Stimulated activated naive B cell treated with anti-CD40 and anti-IgM and Interleukin-4, amounts not matched to agents 10 μg/mL and 1 μg/mL and 100 μg/mL, for 72 hours (primary cell): Measurements from ENCODE around the gene NAALADL2.
"Not testable (repeated sequence)": the region's sequence is repeated elsewhere in the genome, so short reads cannot be mapped to it uniquely, and the experiment has no call there.

ENCODE experiments used
- ATAC-seq, 2 donors: fragments of 150-1000 bp; cut with Tn5 transposase; replicated peaks; 2 replicates each; pipeline ENCODE4 v1.10.0; 2021; ENCODE audit warnings: moderate library complexity in 1 of 2
- DNase-seq: peaks from one replicate; pipeline ENCODE4 v3.0.0; 2021
- H3K27ac Mint-ChIP-seq: one replicate; pipeline ENCODE4 v1.8.0; 2022; ENCODE audit warnings: mild to moderate bottlenecking, mixed read lengths
- H3K27me3 Mint-ChIP-seq, 2 donors: one replicate each; pipeline ENCODE4 v1.8.0; 2022; ENCODE audit warnings: mixed read lengths in 2 of 2
- H3K36me3 Mint-ChIP-seq, 2 donors: one replicate each; pipeline ENCODE4 v1.8.0; 2022; ENCODE audit warnings: mixed read lengths in 2 of 2, mild to moderate bottlenecking in 1 of 2
- H3K4me1 Mint-ChIP-seq, 2 donors: one replicate each; pipeline ENCODE4 v1.8.0; 2022; ENCODE audit warnings: mixed read lengths in 2 of 2, mild to moderate bottlenecking in 1 of 2
- H3K4me3 Mint-ChIP-seq, 2 donors: one replicate each; pipeline ENCODE4 v1.8.0; 2022; ENCODE audit warnings: mild to moderate bottlenecking in 2 of 2, mixed read lengths in 2 of 2, moderate library complexity in 1 of 2
- H3K9me3 Mint-ChIP-seq, 2 donors: one replicate each; pipeline ENCODE4 v1.8.0; 2022; ENCODE audit warnings: mixed read lengths in 2 of 2, mild to moderate bottlenecking in 1 of 2

NAALADL2 gene

DNA sequence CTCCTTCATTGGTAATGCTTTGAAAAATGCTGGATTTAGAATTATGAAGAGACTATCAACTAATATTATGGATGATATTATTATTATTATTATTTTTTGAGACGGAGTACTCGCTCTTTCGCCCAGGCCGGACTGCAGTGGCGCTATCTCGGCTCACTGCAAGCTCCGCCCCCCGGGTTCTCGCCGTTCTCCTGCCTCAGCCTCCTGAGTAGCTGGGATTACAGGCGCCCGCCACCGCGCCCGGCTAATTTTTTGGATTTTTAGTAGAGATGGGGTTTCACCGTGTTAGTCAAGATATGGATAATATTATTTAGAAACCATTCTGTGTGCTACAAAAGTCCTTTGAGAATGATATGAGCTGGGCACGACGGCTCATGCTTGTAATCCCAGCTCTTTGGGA is 512.1 kb downstream of the NAALADL2 start:
- not testable (repeated sequence) for H3K27ac Mint-ChIP-seq, H3K9me3 Mint-ChIP-seq, ATAC-seq, H3K36me3 Mint-ChIP-seq, H3K27me3 Mint-ChIP-seq, H3K4me1 Mint-ChIP-seq, DNase-seq, H3K4me3 Mint-ChIP-seq

- Mint-ChIP-seq H3K9me3 (no peaks in the 10 kb centered on the region), H3K4me3 (no peak overlapping the region), H3K27me3 (no peaks in the 10 kb centered on the region), H3K27ac (no peak overlapping the region), H3K36me3 (no peaks in the 10 kb centered on the region), H3K4me1 (peaks cover 0 to 6% of the 10 kb centered on the region in 2 donors)
- no peak for ATAC-seq
- no peak for DNase-seq
These were observed 515.6 kb downstream of the NAALADL2 start for GRCh38 chr3:175374705-175375104.

GRCh38 chr3:175378348-175378747 is 519.2 kb downstream of the NAALADL2 start:
- Mint-ChIP-seq H3K4me1 (peaks cover 0 to 6% of the 10 kb centered on the region in 2 donors), H3K9me3 (no peaks in the 10 kb centered on the region), H3K27me3 (no peaks in the 10 kb centered on the region), H3K36me3 (no peaks in the 10 kb centered on the region), H3K27ac (no peak overlapping the region), H3K4me3 (no peak overlapping the region)
- DNase-seq (no peak), ATAC-seq (peak in 1 of 2 donors; percentile 49)

- DNase-seq (no peak), ATAC-seq (no peak)
- H3K27me3 Mint-ChIP-seq, result no peaks in the 10 kb centered on the region
- no peak overlapping the region for H3K27ac Mint-ChIP-seq
- no peak overlapping the region for H3K4me3 Mint-ChIP-seq
- H3K9me3 Mint-ChIP-seq, result no peaks in the 10 kb centered on the region
- H3K4me1 Mint-ChIP-seq, result peaks cover 0 to 6% of the 10 kb centered on the region in 2 donors
- no peaks in the 10 kb centered on the region for H3K36me3 Mint-ChIP-seq
These were observed 522.6 kb downstream of the NAALADL2 start for GRCh38 chr3:175381685-175382084.

- no peaks in the 10 kb centered on the region for H3K9me3 Mint-ChIP-seq
- H3K27ac Mint-ChIP-seq, result no peak overlapping the region
- no peak for ATAC-seq
- H3K4me1 Mint-ChIP-seq, result peaks cover 0 to under 1% of the 10 kb centered on the region in 2 donors
- no peak for DNase-seq
- H3K4me3 Mint-ChIP-seq, result no peak overlapping the region
- H3K36me3 Mint-ChIP-seq, result no peaks in the 10 kb centered on the region
- H3K27me3 Mint-ChIP-seq, result no peaks in the 10 kb centered on the region
These were observed 524.2 kb downstream of the NAALADL2 start for GRCh38 chr3:175383371-175383770.

DNA sequence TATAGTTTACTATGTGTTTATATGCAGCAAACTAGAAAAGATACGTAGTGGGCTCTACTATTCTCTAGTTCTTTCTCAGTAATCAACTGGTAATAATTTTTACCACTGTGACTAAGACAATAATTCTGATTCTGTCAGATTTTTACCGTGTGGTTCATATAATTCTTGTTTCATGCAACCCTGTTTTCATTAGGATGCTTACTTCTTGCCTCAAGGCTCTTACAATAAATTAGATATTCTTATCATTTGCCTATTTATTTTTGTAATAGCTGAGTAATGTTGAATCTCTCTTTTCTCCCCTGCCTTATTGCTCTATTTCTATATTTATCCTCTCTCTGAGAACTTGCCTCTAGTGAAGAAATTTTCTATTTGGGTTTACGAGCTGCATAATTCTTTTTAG is 524.7 kb downstream of the NAALADL2 start:
- DNase-seq (no peak), ATAC-seq (no peak)
- H3K4me3 Mint-ChIP-seq, result no peak overlapping the region
- no peaks in the 10 kb centered on the region for H3K4me1 Mint-ChIP-seq
- H3K27ac Mint-ChIP-seq, result no peak overlapping the region
- no peaks in the 10 kb centered on the region for H3K36me3 Mint-ChIP-seq
- H3K27me3 Mint-ChIP-seq, result no peaks in the 10 kb centered on the region
- H3K9me3 Mint-ChIP-seq, result no peaks in the 10 kb centered on the region

DNA sequence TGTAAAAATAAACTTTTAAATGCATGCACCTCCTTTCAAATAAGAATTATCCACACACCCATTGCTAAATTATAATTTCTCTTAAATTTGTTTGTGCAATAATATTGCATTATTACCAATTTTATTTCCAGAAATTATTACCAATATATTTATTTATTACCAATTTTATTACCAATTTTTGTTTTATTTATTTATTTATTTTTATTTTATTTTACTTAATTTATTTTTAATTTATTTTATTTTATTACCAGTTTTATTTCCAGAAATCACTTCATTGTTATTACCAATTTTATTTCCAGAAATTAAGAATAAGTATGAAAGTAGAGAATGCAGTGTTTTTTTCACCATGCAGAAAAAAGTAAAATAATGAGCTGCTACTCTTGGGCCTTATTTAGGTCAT is 525.4 kb downstream of the NAALADL2 start:
- Mint-ChIP-seq H3K9me3 (no peaks in the 10 kb centered on the region), H3K4me1 (no peaks in the 10 kb centered on the region), H3K36me3 (no peaks in the 10 kb centered on the region), H3K4me3 (no peak overlapping the region), H3K27me3 (no peaks in the 10 kb centered on the region), H3K27ac (no peak overlapping the region)
- ATAC-seq, result no peak
- no peak for DNase-seq

GRCh38 chr3:175386630-175387029 is 527.5 kb downstream of the NAALADL2 start:
- H3K4me1 Mint-ChIP-seq, result no peaks in the 10 kb centered on the region

GRCh38 chr3:175389560-175389959 is 530.4 kb downstream of the NAALADL2 start:
- no peak for DNase-seq
- H3K27ac Mint-ChIP-seq, result no peak overlapping the region
- no peak for ATAC-seq
- no peaks in the 10 kb centered on the region for H3K4me1 Mint-ChIP-seq
- H3K9me3 Mint-ChIP-seq, result no peaks in the 10 kb centered on the region
- H3K4me3 Mint-ChIP-seq, result no peak overlapping the region
- no peaks in the 10 kb centered on the region for H3K27me3 Mint-ChIP-seq
- no peaks in the 10 kb centered on the region for H3K36me3 Mint-ChIP-seq

More at GRCh38 chr3:175386630-175387029, 527.5 kb downstream of the NAALADL2 start:
- Mint-ChIP-seq H3K36me3 (no peaks in the 10 kb centered on the region), H3K4me3 (no peak overlapping the region), H3K27me3 (no peaks in the 10 kb centered on the region), H3K27ac (no peak overlapping the region), H3K9me3 (no peaks in the 10 kb centered on the region)
- ATAC-seq, result no peak
- no peak for DNase-seq

DNA sequence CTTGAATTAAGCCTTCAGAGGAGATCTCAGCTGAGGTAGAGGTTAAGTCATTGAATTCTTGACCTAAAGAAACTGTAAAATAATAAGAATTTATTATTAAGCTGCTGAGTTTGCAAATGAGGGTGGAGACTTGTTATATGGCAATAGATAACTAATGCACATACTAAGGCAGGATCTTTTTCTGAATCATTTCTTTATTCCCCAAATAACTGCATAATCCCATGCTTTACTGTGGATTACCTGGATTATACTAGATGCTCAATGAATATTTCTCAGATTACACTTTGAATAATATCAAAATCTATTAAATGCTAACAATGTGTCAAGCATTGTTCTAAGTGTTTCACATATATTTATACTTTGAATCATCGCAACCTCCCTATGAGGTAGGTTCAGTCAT is 532.5 kb downstream of the NAALADL2 start:
- no peak for DNase-seq
- Mint-ChIP-seq H3K4me3 (no peak overlapping the region), H3K27me3 (no peaks in the 10 kb centered on the region), H3K36me3 (no peaks in the 10 kb centered on the region), H3K27ac (no peak overlapping the region), H3K4me1 (no peaks in the 10 kb centered on the region), H3K9me3 (peaks cover 0 to under 1% of the 10 kb centered on the region in 2 donors)
- no peak for ATAC-seq

DNA sequence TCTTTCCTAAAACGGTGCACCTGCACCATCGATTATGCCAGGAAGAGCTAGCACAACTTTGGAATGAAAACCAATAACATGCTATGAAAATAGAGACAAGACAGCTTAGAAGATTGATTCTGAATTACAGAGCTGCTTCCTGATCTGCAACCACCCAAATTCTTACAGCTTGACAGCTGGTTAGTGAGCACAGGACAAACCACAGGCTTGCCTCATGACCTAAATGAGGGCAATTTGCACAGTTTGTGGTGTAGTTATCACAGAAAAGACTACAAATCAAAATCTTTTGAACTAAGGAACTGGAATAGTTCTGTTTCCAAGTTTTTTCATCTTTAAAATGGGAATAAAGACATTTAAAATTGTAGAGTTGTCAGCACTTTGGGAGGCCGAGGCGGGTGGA is 533.5 kb downstream of the NAALADL2 start:
- DNase-seq (no peak), ATAC-seq (no peak)
- Mint-ChIP-seq H3K9me3 (peaks cover 0 to 2% of the 10 kb centered on the region in 2 donors), H3K27me3 (no peaks in the 10 kb centered on the region), H3K4me1 (no peaks in the 10 kb centered on the region), H3K36me3 (no peaks in the 10 kb centered on the region), H3K4me3 (no peak overlapping the region), H3K27ac (no peak overlapping the region)

GRCh38 chr3:175397372-175397771 is 538.2 kb downstream of the NAALADL2 start:
- H3K27ac Mint-ChIP-seq, result no peak overlapping the region
- DNase-seq (no peak), ATAC-seq (no peak)
- H3K4me1 Mint-ChIP-seq, result no peaks in the 10 kb centered on the region
- no peaks in the 10 kb centered on the region for H3K27me3 Mint-ChIP-seq
- peaks cover 0 to 2% of the 10 kb centered on the region in 2 donors for H3K9me3 Mint-ChIP-seq
- H3K36me3 Mint-ChIP-seq, result no peaks in the 10 kb centered on the region
- no peak overlapping the region for H3K4me3 Mint-ChIP-seq

DNA sequence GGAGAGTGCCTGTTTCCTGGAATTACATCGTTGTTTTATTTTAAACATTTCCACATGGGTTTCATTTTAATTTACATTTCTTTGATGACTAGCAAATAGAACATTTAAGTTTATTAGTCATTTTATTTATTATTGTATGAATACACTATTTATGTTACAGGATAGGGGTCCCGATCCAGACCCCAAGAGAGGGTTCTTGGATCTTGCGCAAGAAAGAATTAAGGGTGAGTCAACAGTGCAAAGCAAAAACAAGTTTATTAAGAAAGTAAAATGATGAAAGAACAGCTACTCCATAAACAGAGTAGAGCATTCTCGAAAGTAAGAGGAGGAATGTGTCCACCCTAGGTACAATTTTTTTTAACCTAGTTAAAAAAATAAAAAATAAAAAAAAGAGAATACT is 539.5 kb downstream of the NAALADL2 start:
- no peaks in the 10 kb centered on the region for H3K27me3 Mint-ChIP-seq
- peaks cover 0 to 2% of the 10 kb centered on the region in 2 donors for H3K9me3 Mint-ChIP-seq
- ATAC-seq, result no peak
- H3K27ac Mint-ChIP-seq, result no peak overlapping the region
- H3K4me3 Mint-ChIP-seq, result no peak overlapping the region
- no peak for DNase-seq
- no peaks in the 10 kb centered on the region for H3K4me1 Mint-ChIP-seq
- H3K36me3 Mint-ChIP-seq, result no peaks in the 10 kb centered on the region

DNA sequence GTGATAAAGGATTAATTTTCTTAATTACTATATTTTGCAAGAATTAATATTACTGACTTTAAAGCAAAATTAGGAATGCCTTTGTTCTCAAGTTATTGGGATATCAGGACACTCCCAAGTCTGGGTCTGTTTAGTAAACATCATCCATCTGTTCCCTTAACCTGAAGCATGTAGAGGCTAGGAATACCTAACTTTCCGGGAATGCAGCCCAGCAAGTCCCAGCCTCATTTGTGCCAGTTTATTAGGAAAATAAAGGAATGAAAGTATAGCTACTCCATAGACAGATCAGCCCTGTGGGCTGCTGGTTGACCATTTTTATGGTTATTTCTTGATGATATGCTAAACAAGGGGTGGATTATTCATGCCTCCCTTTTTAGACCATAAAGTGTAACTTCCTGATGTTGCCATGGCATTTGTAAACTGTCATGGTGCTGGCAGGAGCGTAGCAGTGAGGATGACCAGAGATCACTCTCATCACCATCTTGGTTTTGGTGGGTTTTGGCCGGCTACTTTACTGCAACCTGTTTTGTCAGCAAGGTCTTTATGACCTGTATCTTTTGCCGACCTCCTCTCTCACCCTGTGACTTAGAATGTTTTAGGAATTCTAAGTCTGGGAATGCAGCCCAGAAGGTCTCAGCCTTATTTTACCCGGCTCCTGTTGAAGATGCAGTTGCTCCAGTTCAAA is 540.2 kb downstream of the NAALADL2 start:
- Mint-ChIP-seq H3K27me3 (no peaks in the 10 kb centered on the region), H3K4me3 (no peak overlapping the region), H3K9me3 (peaks cover 0 to 2% of the 10 kb centered on the region in 2 donors), H3K27ac (no peak overlapping the region), H3K4me1 (no peaks in the 10 kb centered on the region), H3K36me3 (no peaks in the 10 kb centered on the region)
- DNase-seq (no peak), ATAC-seq (no peak)

GRCh38 chr3:175404027-175404426 is 544.9 kb downstream of the NAALADL2 start:
- Mint-ChIP-seq H3K4me3 (no peak overlapping the region), H3K9me3 (no peaks in the 10 kb centered on the region), H3K36me3 (no peaks in the 10 kb centered on the region), H3K27ac (no peak overlapping the region), H3K27me3 (no peaks in the 10 kb centered on the region), H3K4me1 (no peaks in the 10 kb centered on the region)
- ATAC-seq (no peak), DNase-seq (no peak)

DNA sequence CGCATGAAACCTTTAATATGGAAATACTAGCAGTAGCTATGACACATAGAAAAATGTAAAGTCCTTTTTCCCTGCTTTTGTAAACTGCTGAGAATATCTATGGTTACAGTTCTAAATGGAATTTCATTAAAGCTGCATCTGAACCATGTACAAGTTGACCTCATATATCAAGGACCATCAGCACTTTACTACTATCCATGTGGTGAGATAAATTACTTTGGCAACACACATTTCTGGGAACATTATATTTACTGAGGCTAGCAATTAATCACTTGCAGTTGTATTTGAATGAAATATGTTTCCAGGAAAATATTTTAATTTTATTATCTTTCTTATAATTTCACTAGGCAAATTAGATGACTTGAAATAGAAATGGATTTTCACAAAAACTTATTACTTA is 545.5 kb downstream of the NAALADL2 start:
- Mint-ChIP-seq H3K4me3 (no peak overlapping the region), H3K27ac (no peak overlapping the region), H3K27me3 (no peaks in the 10 kb centered on the region), H3K4me1 (no peaks in the 10 kb centered on the region), H3K36me3 (no peaks in the 10 kb centered on the region), H3K9me3 (no peaks in the 10 kb centered on the region)
- ATAC-seq (no peak), DNase-seq (no peak)
